GM18870 (cell line): ENCODE data around the gene NAV3.

Source experiments
- ATAC-seq: cut with Tn5 transposase; IDR thresholded peaks from one replicate; pipeline ENCODE4 v1.9.1; 2021; ENCODE audit warnings: moderate library complexity; ENCODE audit not compliant: unreplicated experiment

NAV3 gene

DNA sequence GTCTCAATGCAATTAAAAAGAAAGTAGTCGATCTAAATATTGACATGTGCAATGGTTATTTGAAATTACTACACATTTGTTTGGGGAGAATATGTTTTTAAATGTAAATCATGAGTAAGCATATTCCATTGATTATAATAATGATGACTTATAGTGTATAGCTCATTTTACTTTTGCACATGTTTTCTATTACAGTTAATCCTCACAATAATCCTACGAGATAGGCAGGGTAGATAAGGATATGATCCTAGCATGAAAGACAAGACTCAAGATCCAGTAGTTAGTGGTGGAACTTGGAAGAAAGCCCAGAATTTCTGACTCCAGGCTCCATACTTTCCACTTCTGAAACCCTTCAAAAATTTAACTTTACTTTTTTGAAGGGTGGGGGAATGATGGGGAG is 94.0 kb downstream of the NAV3 start:
- no peak for ATAC-seq

DNA sequence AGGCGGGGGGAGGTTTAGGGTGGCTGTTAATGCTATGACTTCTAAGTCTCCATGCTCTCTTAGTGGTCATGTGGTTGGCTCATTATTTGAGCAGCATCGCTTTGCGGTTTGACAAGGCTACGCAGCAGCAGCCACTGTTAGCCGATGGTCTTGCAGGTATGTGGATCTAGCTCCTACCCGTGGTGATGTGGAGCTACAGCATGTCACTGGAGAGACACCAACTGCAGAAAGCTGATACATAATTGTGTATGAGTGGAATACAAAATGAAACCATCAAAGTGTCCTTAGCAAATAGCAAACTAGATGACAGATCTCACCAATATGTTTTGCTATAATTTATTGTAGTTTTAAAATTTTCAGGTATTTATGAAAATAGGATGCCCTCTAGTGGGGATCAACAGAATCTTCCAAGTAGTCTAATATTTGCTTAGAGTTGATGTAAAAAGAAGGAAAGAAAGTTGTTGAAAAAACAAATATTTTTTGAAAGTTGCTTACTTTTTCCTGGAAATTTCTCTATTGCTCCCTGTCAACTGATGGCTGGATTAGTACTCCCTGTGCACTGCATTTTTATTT is 94.9 kb downstream of the NAV3 start:
- ATAC-seq = peak; percentile 99

DNA sequence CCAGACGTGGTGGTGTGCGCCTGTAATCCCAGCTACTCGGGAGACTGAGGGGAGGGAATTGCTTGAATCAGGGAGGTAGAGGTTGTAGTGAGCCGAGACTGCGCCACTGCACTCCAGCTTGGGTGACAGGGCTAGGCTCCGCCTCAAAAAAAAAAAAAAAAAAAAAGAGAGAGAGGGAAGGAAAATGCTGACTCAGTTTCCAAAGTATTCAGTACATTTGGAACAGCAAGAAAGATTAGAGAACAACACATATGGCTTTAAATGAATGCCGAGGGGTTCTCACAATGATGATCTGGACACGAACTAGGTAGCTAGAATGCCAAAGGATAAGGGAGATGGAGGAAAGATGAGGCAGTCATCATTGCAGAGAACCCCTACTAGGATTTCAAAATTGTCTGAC is 97.4 kb downstream of the NAV3 start:
- ATAC-seq = no peak

DNA sequence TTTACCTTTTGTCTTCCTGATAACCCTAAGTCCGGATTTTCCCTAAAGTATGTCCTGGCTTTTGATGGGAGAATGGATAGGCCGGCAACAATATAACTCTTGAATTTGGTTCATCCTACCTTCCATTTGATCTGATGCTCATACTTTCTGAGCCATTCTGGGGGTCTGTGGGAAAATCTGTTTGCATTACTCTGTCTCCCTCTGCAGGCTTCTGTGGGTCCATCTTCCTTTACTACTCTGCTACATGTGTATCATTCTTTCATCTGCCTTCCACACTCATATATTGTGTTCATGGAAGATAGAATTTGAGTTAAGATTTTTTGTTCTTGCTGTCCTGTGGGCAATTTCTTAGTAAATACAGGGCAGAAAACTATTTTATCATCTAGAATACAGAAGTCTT is 101.5 kb downstream of the NAV3 start:
- ATAC-seq = no peak

DNA sequence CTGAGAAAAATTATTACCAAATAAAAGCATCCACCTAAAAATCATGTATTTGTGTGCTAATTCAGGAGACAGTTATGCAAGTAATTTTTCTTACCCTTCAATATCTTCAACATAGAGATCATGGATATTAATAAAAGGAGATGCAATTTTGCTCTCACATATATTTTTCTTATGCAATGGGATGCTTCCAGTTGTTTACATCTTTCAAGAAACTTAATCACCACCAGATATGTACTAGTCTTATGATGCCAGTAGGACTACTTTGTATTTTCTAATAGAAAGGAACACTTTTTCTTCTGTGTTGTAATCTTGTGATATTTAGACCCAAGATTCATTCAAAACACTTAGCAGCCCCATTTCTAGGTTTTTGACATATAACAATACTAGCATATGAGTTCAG is 107.6 kb downstream of the NAV3 start:
- ATAC-seq = no peak

- no peak for ATAC-seq
Measured at GRCh38 chr12:77940011-77940423, 109.3 kb downstream of the NAV3 start.

GRCh38 chr12:77940567-77940966 is 109.9 kb downstream of the NAV3 start:
- no peak for ATAC-seq

DNA sequence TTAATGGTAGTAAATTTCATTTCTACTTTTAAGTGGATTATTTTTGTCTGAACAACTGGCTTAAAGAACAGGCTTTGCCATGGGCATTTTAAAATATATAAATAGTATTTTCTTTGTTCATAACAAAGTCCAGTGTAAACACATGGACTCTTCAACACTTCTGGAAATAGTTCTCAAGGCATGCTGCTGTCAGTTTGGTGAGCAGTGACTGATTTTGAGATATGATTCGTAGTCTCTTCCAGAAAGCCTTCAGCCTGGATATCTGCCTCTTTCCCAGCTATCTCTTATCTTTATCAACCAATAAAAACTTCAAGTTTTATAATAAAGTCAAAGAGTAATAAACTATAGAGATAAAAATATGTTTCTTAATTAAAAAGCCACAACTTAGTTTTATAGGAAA is 110.7 kb downstream of the NAV3 start:
- no peak for ATAC-seq

GRCh38 chr12:77943466-77943865 is 112.8 kb downstream of the NAV3 start:
- no peak for ATAC-seq

GRCh38 chr12:77946541-77947061 is 115.9 kb downstream of the NAV3 start:
- no peak for ATAC-seq

DNA sequence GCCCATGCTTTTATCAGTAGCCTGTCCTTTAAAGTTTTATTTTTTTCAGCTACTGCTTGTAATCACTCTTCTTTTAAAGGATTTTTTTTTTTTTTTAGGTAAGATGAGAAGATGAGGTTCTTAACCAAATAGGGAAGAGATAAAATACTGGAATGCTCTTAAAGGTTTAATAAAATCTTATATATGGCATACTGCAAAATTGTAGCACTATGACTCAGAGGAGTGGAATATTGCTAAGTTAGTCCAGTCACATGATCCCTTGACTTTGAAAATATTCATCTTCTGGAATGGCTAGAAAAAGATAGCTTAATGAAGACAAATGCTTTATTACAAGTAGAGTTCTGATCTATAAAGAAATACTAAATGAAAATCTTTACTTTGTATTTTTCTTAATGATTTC is 116.6 kb downstream of the NAV3 start:
- ATAC-seq = no peak

- no peak for ATAC-seq
Measured at GRCh38 chr12:77947746-77948145, 117.1 kb downstream of the NAV3 start.

DNA sequence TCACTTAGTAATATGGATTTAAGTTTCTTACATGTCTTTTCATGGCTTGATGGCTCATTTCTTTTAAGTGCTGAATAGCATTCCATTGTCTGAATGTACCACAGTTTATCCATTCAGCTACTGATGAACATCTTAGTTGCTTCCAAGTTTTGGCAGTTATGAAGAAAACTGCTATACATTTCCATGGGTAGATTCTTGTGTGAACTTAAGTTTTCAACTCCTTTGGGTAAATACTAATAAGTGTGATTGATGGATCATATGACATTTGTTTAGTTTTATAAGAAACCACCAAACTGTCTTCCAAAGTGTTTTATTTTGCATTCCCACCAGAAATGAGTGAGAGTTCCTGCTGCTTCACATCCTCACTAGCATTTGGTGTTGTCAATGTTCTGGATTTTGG is 119.2 kb downstream of the NAV3 start:
- no peak for ATAC-seq

DNA sequence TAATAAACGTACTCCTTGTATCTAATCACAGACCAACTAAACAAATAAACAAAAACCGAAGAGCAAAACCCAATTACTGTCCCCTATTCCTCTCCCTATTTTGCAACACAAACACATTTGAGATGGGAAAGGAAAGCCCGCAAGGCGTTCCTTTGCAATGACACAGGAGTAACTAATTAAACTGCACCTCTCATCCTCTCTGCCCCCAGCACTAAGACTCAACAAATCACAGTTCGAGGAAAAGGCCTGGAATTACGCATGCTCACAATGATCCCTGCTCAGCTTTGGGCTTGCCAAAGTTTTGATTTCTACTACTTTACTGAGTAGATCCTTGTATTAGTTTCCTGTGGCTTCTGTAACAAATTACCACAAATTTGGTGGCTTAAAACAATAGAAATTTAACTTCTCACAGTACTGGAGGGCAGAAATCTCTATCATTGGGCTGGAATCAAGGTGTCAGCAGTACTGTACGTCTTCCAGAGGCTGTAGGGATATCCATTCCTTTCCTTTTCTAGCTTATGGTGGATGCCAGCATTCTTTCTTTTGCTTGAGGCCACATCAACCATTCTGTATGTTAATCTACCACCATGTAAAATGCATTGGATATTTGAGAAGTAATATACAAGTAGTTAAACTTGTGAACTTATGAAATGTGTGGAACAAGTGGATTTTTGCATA is 123.0 kb downstream of the NAV3 start:
- ATAC-seq = no peak

DNA sequence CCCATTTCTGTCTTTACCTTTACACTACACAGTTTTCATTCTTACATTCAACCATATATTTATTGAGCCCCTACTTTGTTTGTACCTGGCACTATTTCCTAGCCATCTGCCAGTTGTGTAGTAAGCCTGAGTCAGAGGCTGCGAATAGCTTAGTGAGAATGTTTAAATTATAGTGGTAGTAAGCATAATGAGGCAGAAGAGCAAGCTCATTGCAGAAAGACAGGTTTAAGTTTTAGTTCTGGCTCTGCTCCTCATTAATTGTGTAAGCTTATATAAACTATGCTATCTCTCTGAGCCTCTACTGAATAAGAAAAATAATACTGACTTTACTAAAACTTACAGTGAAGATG is 123.5 kb downstream of the NAV3 start:
- ATAC-seq = no peak

DNA sequence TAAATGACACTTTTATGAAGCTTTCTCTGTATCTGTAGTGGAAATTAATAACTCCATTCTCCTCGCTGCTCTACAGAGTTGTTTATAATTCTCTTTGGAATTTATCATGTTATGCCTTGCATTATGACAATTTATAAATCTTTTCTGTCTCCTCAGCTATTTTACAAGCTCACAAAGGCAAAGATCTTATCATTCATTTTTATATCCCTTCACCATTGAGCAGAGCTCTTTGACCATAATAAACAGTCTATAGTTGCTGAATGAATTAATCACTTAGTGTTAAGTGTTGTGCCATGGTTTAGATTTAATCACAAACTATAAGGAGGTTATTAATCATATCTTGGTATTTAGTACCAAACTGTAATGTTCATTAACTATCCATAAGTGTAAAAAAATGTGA is 126.4 kb downstream of the NAV3 start:
- ATAC-seq = no peak

DNA sequence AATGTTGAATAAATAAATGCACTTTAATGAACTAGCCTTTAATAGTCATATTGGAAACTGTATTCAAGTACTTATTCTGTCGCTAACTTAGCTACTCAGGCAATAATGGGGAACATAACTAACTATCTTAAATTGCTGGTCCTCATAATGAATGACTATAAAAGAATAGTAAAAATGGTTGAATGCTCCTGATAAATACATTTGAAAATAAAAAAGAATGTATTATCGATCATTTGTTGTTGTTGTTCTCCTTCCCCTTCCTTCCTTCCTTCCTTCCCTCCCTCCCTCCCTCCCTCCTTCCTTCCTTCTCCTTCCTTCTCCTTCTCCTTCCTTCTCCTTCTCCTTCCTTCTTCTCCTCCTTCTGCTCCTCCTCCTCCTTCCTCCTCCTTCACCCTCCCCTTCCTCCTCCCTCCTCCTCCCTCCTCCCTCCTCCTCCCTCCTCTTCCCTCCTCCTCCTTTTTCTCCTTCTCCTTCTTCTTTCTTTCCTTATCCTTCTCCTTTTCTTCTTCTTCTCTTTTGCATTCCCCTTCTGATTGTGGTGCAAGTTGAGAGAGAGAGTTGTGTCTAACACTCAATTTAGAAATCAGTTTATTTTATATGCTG is 133.0 kb downstream of the NAV3 start:
- ATAC-seq = no peak

GRCh38 chr12:77965790-77966189 is 135.1 kb downstream of the NAV3 start:
- ATAC-seq = no peak

GRCh38 chr12:77968021-77968420 is 137.3 kb downstream of the NAV3 start:
- ATAC-seq = no peak

- no peak for ATAC-seq
Measured at GRCh38 chr12:77968571-77968970, 137.9 kb downstream of the NAV3 start.

DNA sequence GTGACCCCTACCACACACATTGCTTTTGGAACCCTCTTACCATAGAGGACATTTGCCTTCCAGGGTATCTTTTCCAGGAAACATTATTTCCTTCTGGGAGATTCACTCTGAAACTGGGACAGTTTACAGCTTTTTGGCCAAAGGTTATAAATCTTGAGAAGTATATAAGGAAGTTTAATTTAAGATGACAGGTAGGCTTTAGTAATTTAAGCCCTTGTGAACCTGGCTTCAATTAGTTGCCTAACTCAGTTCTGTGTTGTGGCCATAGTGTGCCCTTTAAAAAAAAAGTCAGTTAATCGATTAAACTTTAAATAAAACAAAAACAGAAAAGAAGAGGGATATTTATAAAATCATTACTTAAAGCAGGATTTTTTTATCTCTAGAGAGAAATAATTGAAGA is 142.9 kb downstream of the NAV3 start:
- no peak for ATAC-seq

DNA sequence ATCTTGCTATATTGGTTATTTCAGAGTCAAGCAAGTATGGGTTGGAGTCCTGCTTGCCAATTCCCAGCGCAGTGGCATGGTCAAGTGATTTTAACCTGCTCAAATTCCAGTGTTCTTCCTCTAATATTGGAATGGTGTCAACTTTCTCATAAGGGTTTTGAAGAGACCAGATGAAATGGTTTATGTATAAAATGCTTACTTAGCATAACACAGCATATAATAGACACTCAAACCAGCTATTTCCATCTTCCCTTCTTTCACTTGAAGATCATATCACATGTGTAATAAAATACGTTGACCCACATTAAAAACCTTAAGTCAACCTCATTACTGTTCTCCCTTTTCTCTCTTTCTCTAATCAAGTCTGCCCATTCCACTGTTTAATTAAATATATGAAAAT is 144.0 kb downstream of the NAV3 start:
- ATAC-seq = no peak
